ENCODE measurements around the gene ALK. TPM values are rescaled to one million over a fixed set of nuclear protein-coding genes. Genes with fewer than 3 reads are reported as not detected.

The ALK gene
- total RNA-seq, 4 donors from 2014 or later = 0.06 to 4.1 TPM; not detected in 2

- TF ChIP-seq POLR2A (IDR thresholded peaks at IDR 0.05) (no peak), CTCF (IDR thresholded peaks at IDR 0.05) (no peak)
- Histone ChIP-seq H3K4me1 (no peaks in the 10 kb centered on the region), H3K4me3 (no peak overlapping the region), H3K36me3 (no peaks in the 10 kb centered on the region), H3K27me3 (no peaks in the 10 kb centered on the region), H3K9me3 (no peaks in the 10 kb centered on the region), H3K27ac (no peak overlapping the region)
- intact Hi-C loops (cut with DNase I; ENCODE audit: low total_unique reads) = no loop called here
- DNase-seq = no peak
Measured at GRCh38 chr2:29317801-29318485, 603.4 kb downstream of the ALK start.

GRCh38 chr2:29317077-29317517 lies 604.3 kb downstream of the ALK start:
- intact Hi-C loops (cut with DNase I; ENCODE audit: low total_unique reads) = no loop called here
- H3K27me3 ChIP-seq = no peaks in the 10 kb centered on the region
- H3K9me3 ChIP-seq = no peaks in the 10 kb centered on the region
- no peak overlapping the region for H3K4me3 ChIP-seq
- no peaks in the 10 kb centered on the region for H3K4me1 ChIP-seq
- H3K27ac ChIP-seq = no peak overlapping the region
- no peak for DNase-seq
- TF ChIP-seq CTCF (IDR thresholded peaks at IDR 0.05) = no peak
- no peak for TF ChIP-seq POLR2A (IDR thresholded peaks at IDR 0.05)
- no peaks in the 10 kb centered on the region for H3K36me3 ChIP-seq

- intact Hi-C loops (cut with DNase I; ENCODE audit: low total_unique reads) = no loop called here
- Histone ChIP-seq H3K27me3 (no peaks in the 10 kb centered on the region), H3K4me3 (no peak overlapping the region), H3K9me3 (no peaks in the 10 kb centered on the region), H3K36me3 (no peaks in the 10 kb centered on the region), H3K4me1 (no peaks in the 10 kb centered on the region), H3K27ac (no peak overlapping the region)
- no peak for TF ChIP-seq POLR2A (IDR thresholded peaks at IDR 0.05)
- TF ChIP-seq CTCF (IDR thresholded peaks at IDR 0.05) = no peak
- DNase-seq = no peak
Measured at GRCh38 chr2:29314816-29315571, 606.4 kb downstream of the ALK start.

GRCh38 chr2:29311458-29311857 lies 609.9 kb downstream of the ALK start:
- H3K4me1 ChIP-seq = no peaks in the 10 kb centered on the region
- no peaks in the 10 kb centered on the region for H3K9me3 ChIP-seq
- H3K27me3 ChIP-seq = no peaks in the 10 kb centered on the region
- no peak for DNase-seq
- no peak overlapping the region for H3K4me3 ChIP-seq
- TF ChIP-seq POLR2A (IDR thresholded peaks at IDR 0.05) (no peak), CTCF (IDR thresholded peaks at IDR 0.05) (no peak)
- intact Hi-C loops (cut with DNase I; ENCODE audit: low total_unique reads) = no loop called here
- no peak overlapping the region for H3K27ac ChIP-seq
- H3K36me3 ChIP-seq = no peaks in the 10 kb centered on the region

- Histone ChIP-seq H3K27me3 (no peaks in the 10 kb centered on the region), H3K4me3 (no peak overlapping the region), H3K4me1 (no peaks in the 10 kb centered on the region), H3K36me3 (no peaks in the 10 kb centered on the region), H3K9me3 (no peaks in the 10 kb centered on the region), H3K27ac (no peak overlapping the region)
- TF ChIP-seq CTCF (IDR thresholded peaks at IDR 0.05) (no peak), POLR2A (IDR thresholded peaks at IDR 0.05) (no peak)
- DNase-seq = no peak
- intact Hi-C loops (cut with DNase I; ENCODE audit: low total_unique reads) = no loop called here
Measured at GRCh38 chr2:29310650-29311348, 610.6 kb downstream of the ALK start.
